K562 (cell line): ENCODE results near the gene GPR107. TPM values are rescaled to one million over a fixed set of nuclear protein-coding genes. Genes with fewer than 3 reads are reported as not detected.

ENCODE experiments used
- ATAC-seq: fragments of 200-7000 bp; cut with Tn5 transposase; 3 replicates; pipeline ENCODE4 v1.9.1; 2020; ENCODE audit warnings: moderate library complexity
- BruUV-seq: library from RNA; stranded (reverse); fragments of 400-500 nt; replicated peaks from 2 replicates; lab custom pipeline; 2021; lab: Mats Ljungman, UMichigan
- CTCF ChIA-PET: fragments of 300-600 bp; formaldehyde crosslinking; extraction: SDS; loops from one replicate; lab custom pipeline; 2021; ENCODE audit warnings: low intra/inter-chr PET ratio; lab: Yijun Ruan, JAX
- POLR2A ChIA-PET: fragments of 300-600, 350-650 bp; sonication (Branson Sonifier 250); formaldehyde crosslinking; extraction: SDS; loops from one replicate; lab custom pipeline; 2021; ENCODE audit warnings: antibody characterized with exemption, inconsistent platforms; lab: Yijun Ruan, JAX
- DNase-seq, 4 experiments: peaks; one replicate each; pipeline versions ENCODE4 v3.0.0 to v3.0.0-alpha.2; 2011 to 2018; ENCODE audit warnings: low spot score in 3 of 4, mixed read lengths in 3 of 4; ENCODE audit errors: extremely low read depth in 1 of 4
- FAIRE-seq: peaks from 2 replicates; lab custom pipeline; 2011; peaks lifted over from hg19 to GRCh38; lab: Jason Lieb, UNC
- H2AFZ ChIP-seq: 2 replicates; pipeline ENCODE4 v1.6.0; 2011; ENCODE audit warnings: low read depth, low read length, control low read depth, inconsistent platforms
- H3K27ac ChIP-seq: fragments of 200-600 bp; 3 replicates; pipeline ENCODE4 v1.8.0; 2011; ENCODE audit warnings: low read depth, mild to moderate bottlenecking, control low read depth, inconsistent platforms, low read length, moderate library complexity, mixed read lengths; ENCODE audit errors: extremely low read depth
- H3K27me3 ChIP-seq, 2 experiments: fragments of 300-600 bp in 1 of 2; 2 replicates in 1 of 2; 3 replicates in 1 of 2; pipeline versions ENCODE4 v1.6.0 to v1.8.0; 2011; ENCODE audit warnings: inconsistent platforms in 2 of 2, low read length in 2 of 2, mild to moderate bottlenecking in 1 of 2, mixed read lengths in 1 of 2, moderate library complexity in 1 of 2; ENCODE audit not compliant: control insufficient read depth in 2 of 2, insufficient read depth in 2 of 2
- H3K36me3 ChIP-seq: fragments of 300-600 bp; 3 replicates; pipeline ENCODE4 v1.8.0; 2011; ENCODE audit warnings: mild to moderate bottlenecking, low read length, inconsistent platforms; ENCODE audit not compliant: control insufficient read depth, insufficient read depth
- H3K4me1 ChIP-seq, 2 experiments: fragments of 200-600 bp in 1 of 2; replicated peaks in 1 of 2; 2 replicates in 1 of 2; 3 replicates in 1 of 2; pipeline versions ENCODE4 v1.5.1 to v1.8.0; 2011; ENCODE audit warnings: inconsistent platforms in 2 of 2, low read length in 2 of 2, mild to moderate bottlenecking in 1 of 2, mixed read lengths in 1 of 2, moderate library complexity in 1 of 2; ENCODE audit not compliant: control insufficient read depth in 2 of 2, insufficient read depth in 2 of 2
- H3K4me2 ChIP-seq: 2 replicates; pipeline ENCODE4 v1.6.1; 2011; ENCODE audit warnings: low read length, control low read depth, inconsistent platforms, mixed read lengths; ENCODE audit not compliant: insufficient read depth
- H3K4me3 ChIP-seq: fragments of 200-600 bp; sonication (generic), shearing (Covaris generic); 2 replicates; pipeline ENCODE4 v1.5.1; 2016; ENCODE audit warnings: control low read depth, inconsistent platforms
- H3K79me2 ChIP-seq: fragments of 200-600 bp; 3 replicates; pipeline ENCODE4 v1.8.0; 2011; ENCODE audit warnings: low read length, inconsistent platforms; ENCODE audit not compliant: control insufficient read depth, insufficient read depth
- H3K9ac ChIP-seq, 2 experiments: 2 replicates each; pipeline versions ENCODE4 v1.6.0 to v1.6.1; 2011; ENCODE audit warnings: low read depth in 2 of 2, low read length in 2 of 2, control low read depth in 1 of 2, inconsistent platforms in 1 of 2, mild to moderate bottlenecking in 1 of 2, mixed read lengths in 1 of 2; ENCODE audit not compliant: insufficient read depth in 1 of 2
- H3K9me1 ChIP-seq: one replicate; pipeline ENCODE4 v1.6.0; 2011; ENCODE audit warnings: inconsistent platforms, mild to moderate bottlenecking, low read length, moderate library complexity; ENCODE audit not compliant: control insufficient read depth, insufficient read depth
- H3K9me3 ChIP-seq: replicated peaks from 2 replicates; pipeline ENCODE4 v1.5.1; 2011; ENCODE audit warnings: low read depth, low read length, inconsistent platforms; ENCODE audit not compliant: control insufficient read depth, insufficient read depth
- H4K20me1 ChIP-seq: replicated peaks from 2 replicates; pipeline ENCODE4 v1.6.1; 2011; ENCODE audit warnings: low read length, inconsistent platforms, mixed read lengths; ENCODE audit not compliant: control insufficient read depth, insufficient read depth
- CBFA2T2 ChIP-seq: fragments of 450-650 bp; conservative IDR thresholded peaks from 2 replicates; pipeline ENCODE4 v1.6.1; 2017; ENCODE audit warnings: mild to moderate bottlenecking
- ELF4 ChIP-seq: fragments of 450-650 bp; formaldehyde crosslinking; IDR thresholded peaks from 2 replicates; pipeline ENCODE4 v1.4.0; 2022; ENCODE audit warnings: missing genetic modification characterization
- FOXP1 ChIP-seq: sonication (generic); formaldehyde crosslinking; IDR thresholded peaks from 2 replicates; pipeline ENCODE4 v1.8.0; 2022; ENCODE audit warnings: mild to moderate bottlenecking, missing genetic modification reagents
- HDAC6 ChIP-seq: IDR thresholded peaks from 2 replicates; pipeline ENCODE4 v1.6.1; 2012; ENCODE audit warnings: low read depth, mild to moderate bottlenecking, control low read depth, inconsistent platforms, low read length, moderate library complexity
- HMG20A ChIP-seq: fragments of 450-650 bp; formaldehyde crosslinking; conservative IDR thresholded peaks from 2 replicates; pipeline ENCODE4 v1.4.0; 2020; ENCODE audit warnings: mild to moderate bottlenecking, mixed read lengths
- HMG20B ChIP-seq: fragments of 250-450 bp; sonication (Bioruptor Pico); IDR thresholded peaks from 2 replicates; pipeline ENCODE4 v1.5.0; 2021; ENCODE audit warnings: mild to moderate bottlenecking
- HOXB6 ChIP-seq: fragments of 250-450 bp; sonication (Bioruptor Pico); IDR thresholded peaks from 2 replicates; pipeline ENCODE4 v1.5.1; 2022; ENCODE audit warnings: mild to moderate bottlenecking, borderline replicate concordance
- KAT8 ChIP-seq: fragments of 450-650 bp; IDR thresholded peaks from 2 replicates; pipeline ENCODE4 v1.6.1; 2016; ENCODE audit warnings: low read depth, mild to moderate bottlenecking
- RCOR1 ChIP-seq, 2 experiments: IDR thresholded peaks; 2 replicates each; pipeline ENCODE4 v1.6.1; 2012; ENCODE audit warnings: low read depth in 2 of 2, low read length in 2 of 2, borderline replicate concordance in 1 of 2, improper control_type of control experiment in 1 of 2
- RFX1 ChIP-seq: fragments of 450-650 bp; IDR thresholded peaks from 2 replicates; pipeline ENCODE4 v1.6.1; 2016; ENCODE audit warnings: mild to moderate bottlenecking, moderate library complexity
- ZNF717 ChIP-seq: fragments of 250-450 bp; sonication (Bioruptor Pico); IDR thresholded peaks from 2 replicates; pipeline ENCODE4 v1.5.0; 2021
- ZNF778 ChIP-seq: fragments of 450-650 bp; formaldehyde crosslinking; IDR thresholded peaks from 2 replicates; pipeline ENCODE4 v1.4.0; 2020; ENCODE audit warnings: mild to moderate bottlenecking, moderate library complexity
- WGBS: fragments of 100-300 bp; shearing (Covaris generic); methylation state at CpG from one replicate; pipeline ENCODE4 v1.1.6; 2016; ENCODE audit warnings: low coverage, mixed read lengths; ENCODE audit not compliant: insufficient coverage; ENCODE audit errors: missing lambda C conversion rate; 5-methylcytosine and 5-hydroxymethylcytosine counted together
- in situ Hi-C: fragments of 300-500 bp; cut with MboI; formaldehyde crosslinking; loops from 4 replicates; pipeline ENCODE4 v1.15.0; 2018; ENCODE audit warnings: inconsistent platforms, mixed read lengths
- intact Hi-C: fragments of 100-400 bp; cut with micrococcal nuclease; formaldehyde crosslinking; loops from 2 replicates; pipeline ENCODE4 v1.14.2; 2022
- polyA plus RNA-seq, 8 experiments: library from polyadenylated mRNA; depleted of rRNA in 4 of 8; stranded (reverse) in 5 of 8; unstranded in 3 of 8; fragments of >200 nt; fragmentation: Nextera tagmentation in 2 of 8; fragmentation: Illumina TruSeq in 1 of 8; extraction: Ambion mirVana in 2 of 8; extraction: Trizol in 1 of 8; gene quantifications; 2 replicates each; pipeline versions ENCODE4 v1.2.1 to v1.2.3, GENCODE V29; 2011 to 2014; ENCODE audit warnings: inconsistent platforms in 1 of 8, missing spikeins in 1 of 8
- total RNA-seq, 7 experiments: library from RNA; depleted of rRNA in 6 of 7; stranded (reverse); fragments of >200 nt in 6 of 7; fragmentation: Illumina TruSeq in 2 of 7; extraction: Trizol in 2 of 7; gene quantifications; 2 replicates each; pipeline versions ENCODE4 v1.2.1 to v1.2.3, GENCODE V29; 2011 to 2021; ENCODE audit warnings: low replicate concordance in 1 of 7
- TF ChIP-seq, protein P1 (sequence below), 2 experiments: fragments of 450-650 bp; IDR thresholded peaks; 2 replicates each; pipeline ENCODE4 v1.6.1; 2016; ENCODE audit warnings: mild to moderate bottlenecking in 2 of 2, borderline replicate concordance in 1 of 2, low read depth in 1 of 2, moderate library complexity in 1 of 2
- TF ChIP-seq, protein P2 (sequence below): fragments of 250-450 bp; sonication (Bioruptor Pico); IDR thresholded peaks from 2 replicates; pipeline ENCODE4 v1.8.0; 2021; ENCODE audit warnings: borderline replicate concordance, mild to moderate bottlenecking, moderate library complexity; ENCODE audit not compliant: poor library complexity, severe bottlenecking

Gene GPR107
- total and polyA plus RNA-seq, 9 of the 15 experiments (the other 6 are each of a cell fraction or from before 2014, with no cell fraction given) = 3.2 to 34.6 (median 14.4) TPM

DNA sequence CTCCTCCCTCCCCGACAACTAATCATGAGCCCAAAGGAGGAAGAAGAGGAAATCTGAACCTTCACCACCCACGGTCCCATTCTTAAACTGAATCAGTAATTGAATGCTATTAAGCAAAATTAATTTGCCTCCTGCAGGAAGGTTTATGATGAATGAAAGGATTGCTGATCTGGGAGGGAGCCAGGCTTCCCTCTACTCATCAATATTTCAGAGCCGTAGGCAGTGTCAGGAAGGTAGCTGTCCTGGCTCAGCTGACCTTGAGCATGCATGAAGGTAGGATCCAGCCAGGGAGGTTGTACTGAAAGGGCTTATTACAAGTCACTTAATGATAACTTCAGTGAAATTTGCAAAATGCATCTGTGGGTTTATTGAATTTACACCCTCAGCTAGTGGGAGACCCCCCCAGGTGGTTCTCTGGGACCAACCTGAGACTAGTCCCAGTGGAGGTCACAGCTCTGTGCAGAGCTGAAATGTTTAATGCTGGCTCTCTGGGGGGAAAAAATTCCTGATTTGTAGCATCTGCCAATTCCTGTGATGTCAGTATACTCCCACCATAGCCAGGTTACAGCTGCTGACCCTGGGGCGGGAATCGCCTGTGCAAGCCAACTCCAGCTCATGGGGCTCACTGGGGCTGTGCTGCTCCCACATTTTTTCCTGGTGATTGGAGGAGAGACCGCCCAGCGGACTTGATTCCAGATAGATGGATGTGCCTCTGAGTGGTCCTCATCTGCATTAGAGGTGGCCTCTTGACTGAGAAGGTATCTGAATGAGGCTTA, 70.6 kb downstream of the GPR107 start:
- H3K4me1 ChIP-seq = peaks cover 3 to 7% of the 10 kb centered on the region in 2 experiments; a peak in 3 of 5 replicates
- no peak overlapping the region for H3K27ac ChIP-seq
- no peaks in the 10 kb centered on the region for H3K27me3 ChIP-seq
- DNase-seq (no peak), FAIRE-seq (no peak), ATAC-seq (no peak)
- no peaks in the 10 kb centered on the region for H3K9me1 ChIP-seq
- no peak overlapping the region for H3K4me2 ChIP-seq
- in situ Hi-C loops (no loop called here), intact Hi-C loops (no loop called here)
- no peaks in the 10 kb centered on the region for H4K20me1 ChIP-seq
- WGBS = 79% methylated on average over 7 of the region's 7 CpGs
- H2AFZ ChIP-seq = no peak overlapping the region
- no peaks in the 10 kb centered on the region for H3K79me2 ChIP-seq
- peaks cover 38% of the 10 kb centered on the region; the same call in 2 of the 3 replicates for H3K36me3 ChIP-seq
- BruUV-seq = no TSS peak
- no peak overlapping the region for H3K9ac ChIP-seq
- no peak overlapping the region for H3K4me3 ChIP-seq
- ChIA-PET CTCF (no interaction called here), POLR2A (interaction anchor here (0.5 to 4.6 kb wide), 2 partner anchors 11 to 15 kb away, joined by 3 to 20 read pairs; no protein-coding TSS in a partner anchor)
- H3K9me3 ChIP-seq = no peaks in the 10 kb centered on the region
- TF ChIP-seq RFX1 = no peak
- TF ChIP-seq, protein P1, sequence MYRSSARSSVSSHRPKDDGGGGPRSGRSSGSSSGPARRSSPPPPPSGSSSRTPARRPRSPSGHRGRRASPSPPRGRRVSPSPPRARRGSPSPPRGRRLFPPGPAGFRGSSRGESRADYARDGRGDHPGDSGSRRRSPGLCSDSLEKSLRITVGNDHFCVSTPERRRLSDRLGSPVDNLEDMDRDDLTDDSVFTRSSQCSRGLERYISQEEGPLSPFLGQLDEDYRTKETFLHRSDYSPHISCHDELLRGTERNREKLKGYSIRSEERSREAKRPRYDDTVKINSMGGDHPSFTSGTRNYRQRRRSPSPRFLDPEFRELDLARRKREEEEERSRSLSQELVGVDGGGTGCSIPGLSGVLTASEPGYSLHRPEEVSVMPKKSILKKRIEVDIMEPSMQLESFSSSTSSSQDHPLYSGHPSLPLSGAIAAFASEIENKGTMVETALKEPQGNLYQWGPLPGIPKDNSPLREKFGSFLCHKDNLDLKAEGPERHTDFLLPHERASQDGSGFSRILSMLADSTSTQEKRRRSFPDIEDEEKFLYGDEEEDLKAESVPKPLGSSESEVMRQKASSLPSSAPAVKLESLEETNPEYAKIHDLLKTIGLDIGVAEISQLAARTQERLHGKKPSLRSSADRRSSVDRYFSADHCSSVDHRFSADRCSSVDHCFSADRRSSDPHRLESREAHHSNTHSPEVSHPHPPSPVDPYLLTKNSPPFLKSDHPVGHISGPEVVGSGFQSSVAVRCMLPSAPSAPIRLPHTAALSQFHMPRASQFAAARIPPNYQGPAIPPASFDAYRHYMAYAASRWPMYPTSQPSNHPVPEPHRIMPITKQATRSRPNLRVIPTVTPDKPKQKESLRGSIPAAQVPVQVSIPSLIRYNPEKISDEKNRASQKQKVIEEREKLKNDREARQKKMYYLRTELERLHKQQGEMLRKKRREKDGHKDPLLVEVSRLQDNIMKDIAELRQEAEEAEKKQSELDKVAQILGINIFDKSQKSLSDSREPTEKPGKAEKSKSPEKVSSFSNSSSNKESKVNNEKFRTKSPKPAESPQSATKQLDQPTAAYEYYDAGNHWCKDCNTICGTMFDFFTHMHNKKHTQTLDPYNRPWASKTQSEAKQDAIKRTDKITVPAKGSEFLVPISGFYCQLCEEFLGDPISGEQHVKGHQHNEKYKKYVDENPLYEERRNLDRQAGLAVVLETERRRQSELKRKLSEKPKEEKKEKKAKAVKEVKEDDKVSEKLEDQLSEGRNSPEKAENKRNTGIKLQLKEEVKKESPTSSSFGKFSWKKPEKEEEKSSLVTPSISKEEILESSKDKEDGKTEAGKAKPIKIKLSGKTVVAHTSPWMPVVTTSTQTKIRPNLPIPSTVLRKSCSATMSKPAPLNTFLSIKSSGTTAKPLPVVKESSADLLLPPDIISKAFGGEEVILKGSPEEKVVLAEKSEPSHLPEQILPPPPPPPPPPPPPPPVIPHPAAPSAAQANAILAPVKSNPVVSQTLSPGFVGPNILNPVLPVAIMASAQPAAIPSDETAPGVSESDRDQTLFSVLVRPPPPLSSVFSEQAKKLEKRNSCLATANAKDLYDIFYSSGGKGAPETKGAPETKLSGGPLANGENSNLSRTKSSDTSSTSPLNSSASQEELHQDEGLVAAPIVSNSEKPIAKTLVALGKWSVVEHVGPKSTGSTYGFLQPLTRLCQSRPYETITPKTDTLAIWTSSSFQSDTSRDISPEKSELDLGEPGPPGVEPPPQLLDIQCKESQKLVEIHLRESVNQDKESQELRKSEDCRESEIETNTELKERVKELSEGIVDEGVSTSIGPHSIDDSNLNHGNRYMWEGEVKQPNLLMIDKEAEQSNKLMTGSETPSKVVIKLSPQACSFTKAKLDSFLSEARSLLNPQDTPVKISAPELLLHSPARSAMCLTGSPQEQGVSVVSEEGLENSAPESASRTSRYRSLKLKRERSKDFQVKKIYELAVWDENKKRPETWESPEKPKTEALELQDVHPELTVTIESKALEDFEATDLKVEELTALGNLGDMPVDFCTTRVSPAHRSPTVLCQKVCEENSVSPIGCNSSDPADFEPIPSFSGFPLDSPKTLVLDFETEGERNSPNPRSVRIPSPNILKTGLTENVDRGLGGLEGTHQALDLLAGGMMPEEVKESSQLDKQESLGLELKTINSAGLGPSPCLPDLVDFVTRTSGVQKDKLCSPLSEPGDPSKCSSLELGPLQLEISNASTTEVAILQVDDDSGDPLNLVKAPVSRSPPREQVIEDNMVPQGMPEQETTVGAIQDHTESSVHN (IDR thresholded peaks at IDR 0.05; ENCODE audit: borderline replicate concordance in 1 of 2, low read depth in 1 of 2) = no peak
- TF ChIP-seq KAT8 = no peak
- TF ChIP-seq, protein P2, sequence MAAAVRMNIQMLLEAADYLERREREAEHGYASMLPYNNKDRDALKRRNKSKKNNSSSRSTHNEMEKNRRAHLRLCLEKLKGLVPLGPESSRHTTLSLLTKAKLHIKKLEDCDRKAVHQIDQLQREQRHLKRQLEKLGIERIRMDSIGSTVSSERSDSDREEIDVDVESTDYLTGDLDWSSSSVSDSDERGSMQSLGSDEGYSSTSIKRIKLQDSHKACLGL (CRISPR knock-in tag) = no peak
- TF ChIP-seq HMG20B (CRISPR knock-in tag) = no peak
- TF ChIP-seq ZNF717 = no peak
- no peak for TF ChIP-seq FOXP1 (CRISPR knock-in tag)
- no peak for TF ChIP-seq RCOR1 (IDR thresholded peaks at IDR 0.05; ENCODE audit: borderline replicate concordance in 1 of 2, low read depth in 2 of 2, low read length in 2 of 2)
- TF ChIP-seq HDAC6 = no peak
- no peak for TF ChIP-seq HOXB6 (CRISPR knock-in tag)
- TF ChIP-seq HMG20A (CRISPR knock-in tag) = no peak
- TF ChIP-seq CBFA2T2 = no peak
- no peak for TF ChIP-seq ELF4 (CRISPR knock-in tag)
- TF ChIP-seq ZNF778 (CRISPR knock-in tag) = no peak
